Stomach (tissue), 9 donors: ENCODE data around the gene LCN10. TPM values are rescaled to one million over a fixed set of nuclear protein-coding genes. Genes with fewer than 3 reads are reported as not detected.

Source experiments
- DNase-seq, 2 donors: peaks; one replicate each; pipeline versions ENCODE4 v3.0.0 to v3.0.0-alpha.2; 2013 to 2019
- H3K27ac ChIP-seq, 5 donors: fragments of 200-600 bp in 4 of 5; sonication (generic) in 4 of 5; one replicate each; pipeline ENCODE4 v1.5.1; 2013 to 2019; ENCODE audit warnings: mild to moderate bottlenecking in 1 of 5, moderate library complexity in 1 of 5
- H3K27me3 ChIP-seq, 3 donors: fragments of 200-600 bp; sonication (generic); one replicate each; pipeline ENCODE4 v1.5.1; 2017 to 2019; ENCODE audit warnings: mixed run types in 1 of 3
- H3K36me3 ChIP-seq, 4 donors: fragments of 200-600 bp; sonication (generic); 1 replicate in 3 of 4; 2 replicates in 1 of 4; pipeline ENCODE4 v1.5.1; 2016 to 2019
- H3K4me1 ChIP-seq, 4 donors: fragments of 200-600 bp; sonication (generic); one replicate each; pipeline ENCODE4 v1.5.1; 2016 to 2019
- H3K4me3 ChIP-seq, 4 donors: fragments of 200-600 bp; sonication (generic) in 3 of 4; one replicate each; pipeline ENCODE4 v1.5.1; 2016 to 2019; ENCODE audit warnings: mild to moderate bottlenecking in 1 of 4
- H3K9me3 ChIP-seq, 4 donors: fragments of 200-600 bp; sonication (generic); one replicate each; pipeline ENCODE4 v1.5.1; 2016 to 2019
- CTCF ChIP-seq, 7 experiments: fragments of 450-650 bp in 4 of 7; fragments of 200-600 bp in 3 of 7; sonication (generic) in 3 of 7; IDR thresholded peaks; one replicate each; pipeline ENCODE4 v1.5.1; 2016 to 2019; ENCODE audit warnings: antibody characterized with exemption in 7 of 7, control low read depth in 2 of 7, mild to moderate bottlenecking in 1 of 7
- EP300 ChIP-seq: sonication (generic); formaldehyde crosslinking; IDR thresholded peaks from one replicate; pipeline ENCODE4 v1.6.1; 2017; ENCODE audit warnings: antibody characterized with exemption
- POLR2A ChIP-seq, 4 donors: fragments of 450-650 bp; IDR thresholded peaks; one replicate each; pipeline ENCODE4 v1.6.1; 2016; ENCODE audit warnings: antibody characterized with exemption in 4 of 4, control low read depth in 2 of 4, mild to moderate bottlenecking in 1 of 4, moderate library complexity in 1 of 4
- POLR2AphosphoS5 ChIP-seq, 3 donors: sonication (generic); formaldehyde crosslinking; IDR thresholded peaks; one replicate each; pipeline ENCODE4 v1.6.1; 2016; ENCODE audit warnings: antibody characterized with exemption in 3 of 3
- WGBS, 5 donors: extraction: QIAGEN DNeasy Blood & Tissue Kit in 3 of 5; methylation state at CpG; one replicate each; pipeline versions ENCODE4 v1.1.5 to v1.1.7; 2013 to 2018; 5-methylcytosine and 5-hydroxymethylcytosine counted together
- intact Hi-C: fragments of 100-400 bp; cut with DNase I; formaldehyde crosslinking; loops from one replicate; pipeline ENCODE4 v1.15.1; 2023; ENCODE audit warnings: low total_unique reads
- polyA plus RNA-seq, 3 donors: library from polyadenylated mRNA; stranded (reverse); fragments of 200-250 nt; gene quantifications; one replicate each; pipeline ENCODE4 v1.2.3, GENCODE V29; 2013
- total RNA-seq, 5 donors: library from RNA; depleted of rRNA; stranded (reverse); fragments of >200 nt; gene quantifications; one replicate each; pipeline versions ENCODE4 v1.1.0 to v1.2.3, GENCODE V29; 2014 to 2016
- donor health status: healthy with polysubstance abuse.
- donor health status: Bipolar disorder and iron deficiency.
- donor health status: healthy.

LCN10 gene
- total and polyA plus RNA-seq, 8 donors = 0.58 to 25.5 (median 8.5) TPM

- H3K4me1 ChIP-seq = peaks cover 4 to 22% (median 19%) of the 10 kb centered on the region in 4 donors
- intact Hi-C loops = no loop called here
- TF ChIP-seq CTCF (IDR thresholded peaks at IDR 0.05) = peak in 4 of 7 experiments; percentile 40 to 63 (median 53)
- TF ChIP-seq EP300 = no peak
- no peak for TF ChIP-seq POLR2AphosphoS5 (IDR thresholded peaks at IDR 0.05)
- no peak for TF ChIP-seq POLR2A (IDR thresholded peaks at IDR 0.05)
- DNase-seq = peak in 1 of 2 donors; percentile 57
- no peaks in the 10 kb centered on the region for H3K36me3 ChIP-seq
- no peaks in the 10 kb centered on the region for H3K9me3 ChIP-seq
- H3K27ac ChIP-seq = no peak overlapping the region
- no peaks in the 10 kb centered on the region for H3K27me3 ChIP-seq
- 25 to 42% (median 33%) methylated on average over 9 of the region's 9 CpGs for WGBS, 5 donors
- no peak overlapping the region for H3K4me3 ChIP-seq
Measured at GRCh38 chr9:136784249-136784996, 41.7 kb upstream of the LCN10 start.

- intact Hi-C loops = no loop called here
- 91 to 96% (median 94%) methylated on average over 3 of the region's 3 CpGs for WGBS, 5 donors
Measured at GRCh38 chr9:136782452-136782851, 39.7 kb upstream of the LCN10 start.

GRCh38 chr9:136779808-136780207, 37.1 kb upstream of the LCN10 start:
- WGBS, 5 donors = 72 to 80% (median 75%) methylated on average over 5 of the region's 5 CpGs

More at GRCh38 chr9:136782452-136782851, 39.7 kb upstream of the LCN10 start:
- Histone ChIP-seq H3K4me1 (peaks cover 0 to 3% (median 2%) of the 10 kb centered on the region in 4 donors), H3K27me3 (no peaks in the 10 kb centered on the region), H3K9me3 (no peaks in the 10 kb centered on the region), H3K36me3 (no peaks in the 10 kb centered on the region), H3K27ac (no peak overlapping the region), H3K4me3 (no peak overlapping the region)
- TF ChIP-seq CTCF (IDR thresholded peaks at IDR 0.05) (no peak), POLR2A (IDR thresholded peaks at IDR 0.05) (no peak)
- no peak for DNase-seq

DNA sequence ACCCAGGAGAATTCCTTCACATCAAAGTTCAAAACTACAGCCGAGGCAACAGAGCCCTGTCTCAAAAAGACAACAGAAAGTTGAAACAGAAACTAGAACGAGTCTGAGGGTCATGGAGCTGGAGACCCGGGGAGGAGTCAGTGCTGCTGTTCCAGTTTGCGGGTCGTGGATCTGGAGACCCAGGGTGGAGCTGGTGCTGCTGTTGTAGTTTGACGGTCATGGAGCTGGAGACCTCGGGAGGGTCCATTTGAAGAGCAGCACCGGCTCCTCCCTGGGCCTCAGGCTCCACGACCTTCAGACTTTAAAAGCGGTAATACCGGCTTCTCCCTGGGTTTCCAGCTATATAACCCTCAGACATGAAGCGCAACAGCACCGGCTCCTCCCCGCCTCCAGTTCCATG, 34.6 kb upstream of the LCN10 start:
- 30 to 66% (median 49%) methylated on average over 14 of the region's 14 CpGs for WGBS, 5 donors
- Histone ChIP-seq H3K27me3 (no peaks in the 10 kb centered on the region), H3K27ac (no peak overlapping the region), H3K4me3 (no peak overlapping the region), H3K9me3 (peaks cover 0 to 7% (median 6%) of the 10 kb centered on the region in 4 donors), H3K36me3 (no peaks in the 10 kb centered on the region), H3K4me1 (peaks cover 0 to 5% (median 0%) of the 10 kb centered on the region in 4 donors)
- intact Hi-C loops = no loop called here
- TF ChIP-seq POLR2AphosphoS5 (IDR thresholded peaks at IDR 0.05) = no peak
- TF ChIP-seq POLR2A (IDR thresholded peaks at IDR 0.05) = no peak
- TF ChIP-seq EP300 = no peak
- TF ChIP-seq CTCF (IDR thresholded peaks at IDR 0.05) = no peak
- peak in 1 of 2 donors; percentile 66 for DNase-seq

More at GRCh38 chr9:136779808-136780207, 37.1 kb upstream of the LCN10 start:
- no peak overlapping the region for H3K4me3 ChIP-seq
- no peaks in the 10 kb centered on the region for H3K27me3 ChIP-seq
- H3K4me1 ChIP-seq = peaks cover 0 to 5% (median 0%) of the 10 kb centered on the region in 4 donors
- intact Hi-C loops = no loop called here
- H3K36me3 ChIP-seq = no peaks in the 10 kb centered on the region
- no peak overlapping the region for H3K27ac ChIP-seq
- TF ChIP-seq POLR2AphosphoS5 (IDR thresholded peaks at IDR 0.05) (no peak), POLR2A (IDR thresholded peaks at IDR 0.05) (no peak), EP300 (no peak), CTCF (IDR thresholded peaks at IDR 0.05) (no peak)
- H3K9me3 ChIP-seq = no peaks in the 10 kb centered on the region
- DNase-seq = no peak
